GM23338 (cell line): ENCODE data around the gene DYSF. TPM values are rescaled to one million over a fixed set of nuclear protein-coding genes. Genes with fewer than 3 reads are reported as not detected.

ENCODE experiments used
- ATAC-seq: fragments of 200-7000 bp; cut with Tn5 transposase; 3 replicates; pipeline ENCODE4 v1.9.1; 2020
- DNase-seq: peaks from one replicate; pipeline ENCODE4 v3.0.0-alpha.2; 2015; ENCODE audit warnings: low spot score
- H2AFZ ChIP-seq: fragments of 200-600 bp; sonication (generic); 2 replicates; pipeline ENCODE4 v1.8.0; 2016; ENCODE audit warnings: antibody characterized with exemption, mild to moderate bottlenecking, moderate library complexity
- H3F3A ChIP-seq: fragments of 200-600 bp; sonication (generic); replicated peaks from 2 replicates; pipeline ENCODE4 v1.8.0; 2017; ENCODE audit warnings: antibody characterized with exemption, mixed run types, low read depth
- H3K27ac ChIP-seq: fragments of 200-600 bp; sonication (generic); 2 replicates; pipeline ENCODE4 v1.6.1; 2016; ENCODE audit warnings: low read depth
- H3K27me3 ChIP-seq: fragments of 200-600 bp; sonication (generic); 2 replicates; pipeline ENCODE4 v1.8.0; 2016; ENCODE audit warnings: mild to moderate bottlenecking, mixed run types, moderate library complexity; ENCODE audit not compliant: insufficient read depth
- H3K36me3 ChIP-seq: fragments of 200-600 bp; sonication (generic); 2 replicates; pipeline ENCODE4 v1.8.0; 2016; ENCODE audit warnings: mild to moderate bottlenecking; ENCODE audit not compliant: insufficient read depth
- H3K4me1 ChIP-seq: fragments of 200-600 bp; sonication (generic); 2 replicates; pipeline ENCODE4 v1.8.0; 2016; ENCODE audit warnings: mild to moderate bottlenecking, moderate library complexity; ENCODE audit not compliant: insufficient read depth
- H3K4me2 ChIP-seq: fragments of 200-600 bp; sonication (generic); 2 replicates; pipeline ENCODE4 v1.7.1; 2017; ENCODE audit warnings: mixed run types
- H3K4me3 ChIP-seq: fragments of 200-600 bp; sonication (generic); 2 replicates; pipeline ENCODE4 v1.6.1; 2016; ENCODE audit warnings: mixed run types
- H3K79me2 ChIP-seq: fragments of 200-600 bp; sonication (generic); replicated peaks from 2 replicates; pipeline ENCODE4 v1.8.0; 2017; ENCODE audit warnings: mild to moderate bottlenecking; ENCODE audit not compliant: insufficient read depth
- H3K9me2 ChIP-seq: fragments of 200-600 bp; sonication (generic); 2 replicates; pipeline ENCODE4 v1.8.0; 2017; ENCODE audit not compliant: insufficient read depth
- H4K20me1 ChIP-seq: fragments of 200-600 bp; sonication (generic); replicated peaks from 2 replicates; pipeline ENCODE4 v1.8.0; 2017; ENCODE audit warnings: mild to moderate bottlenecking; ENCODE audit not compliant: insufficient read depth
- H3K27ac Mint-ChIP-seq: 2 replicates; pipeline ENCODE4 v1.8.0; 2020; ENCODE audit warnings: inconsistent platforms, mild to moderate bottlenecking, moderate library complexity, mixed read lengths
- H3K27me3 Mint-ChIP-seq: 3 replicates; pipeline ENCODE4 v1.8.0; 2022; ENCODE audit warnings: low read depth, mild to moderate bottlenecking, moderate library complexity, mixed read lengths, inconsistent platforms; ENCODE audit not compliant: insufficient read depth, poor library complexity
- H3K36me3 Mint-ChIP-seq: 3 replicates; pipeline ENCODE4 v1.8.0; 2021; ENCODE audit warnings: low read depth, mild to moderate bottlenecking, inconsistent platforms, moderate library complexity, mixed read lengths
- H3K4me1 Mint-ChIP-seq: 3 replicates; pipeline ENCODE4 v1.8.0; 2020; ENCODE audit warnings: mild to moderate bottlenecking, inconsistent platforms, mixed read lengths
- H3K4me3 Mint-ChIP-seq: 3 replicates; pipeline ENCODE4 v1.8.0; 2021; ENCODE audit warnings: moderate library complexity, mild to moderate bottlenecking, inconsistent platforms, mixed read lengths
- H3K9me3 Mint-ChIP-seq: 3 replicates; pipeline ENCODE4 v1.8.0; 2020; ENCODE audit warnings: moderate library complexity, mild to moderate bottlenecking, inconsistent platforms, mixed read lengths
- CREB1 ChIP-seq: fragments of 250-450 bp; sonication (Bioruptor Pico); IDR thresholded peaks from 2 replicates; pipeline ENCODE4 v1.5.0; 2020; ENCODE audit warnings: low read depth, mild to moderate bottlenecking, moderate library complexity
- EZH2 ChIP-seq: fragments of 200-600 bp; sonication (generic); IDR thresholded peaks from one replicate; pipeline ENCODE4 v1.8.0; 2017; ENCODE audit warnings: antibody characterized with exemption, mild to moderate bottlenecking, low read depth; ENCODE audit not compliant: unreplicated experiment
- EZH2phosphoT487 ChIP-seq: fragments of 200-600 bp; sonication (generic); IDR thresholded peaks from one replicate; pipeline ENCODE4 v1.8.1; 2018; ENCODE audit warnings: antibody characterized with exemption; ENCODE audit not compliant: unreplicated experiment
- NANOG ChIP-seq: IDR thresholded peaks from 2 replicates; pipeline ENCODE4 v1.6.1; 2016; ENCODE audit warnings: antibody characterized with exemption, borderline replicate concordance
- POLR2AphosphoS5 ChIP-seq: IDR thresholded peaks from 2 replicates; pipeline ENCODE4 v1.6.1; 2016; ENCODE audit warnings: antibody characterized with exemption, low read depth
- STAT1 ChIP-seq: IDR thresholded peaks from one replicate; pipeline ENCODE4 v1.6.1; 2016; ENCODE audit warnings: antibody characterized with exemption; ENCODE audit not compliant: unreplicated experiment
- ZNF114 ChIP-seq: fragments of 250-450 bp; sonication (Bioruptor Pico); IDR thresholded peaks from 2 replicates; pipeline ENCODE4 v1.5.0; 2020; ENCODE audit warnings: mild to moderate bottlenecking, moderate library complexity
- ZNF331 ChIP-seq: fragments of 250-450 bp; sonication (Bioruptor Pico); IDR thresholded peaks from 2 replicates; pipeline ENCODE4 v1.5.0; 2020; ENCODE audit warnings: low read depth, mild to moderate bottlenecking, moderate library complexity
- polyA plus RNA-seq: library from polyadenylated mRNA; unstranded; fragments of >200 nt; fragmentation: Nextera tagmentation; extraction: Ambion mirVana; gene quantifications from 2 replicates; pipeline ENCODE4 v1.2.1, GENCODE V29; 2016
- total RNA-seq: library from RNA; depleted of rRNA; stranded (reverse); fragments of >200 nt; shearing (Covaris generic); gene quantifications from 2 replicates; pipeline ENCODE4 v1.2.3, GENCODE V29; 2014
- TF ChIP-seq, protein P1 (sequence below): IDR thresholded peaks from one replicate; pipeline ENCODE4 v1.6.1; 2018; ENCODE audit warnings: antibody characterized with exemption; ENCODE audit not compliant: unreplicated experiment
- TF ChIP-seq, protein P2 (sequence below): IDR thresholded peaks from 2 replicates; pipeline ENCODE4 v1.6.1; 2016; ENCODE audit warnings: antibody characterized with exemption
- TF ChIP-seq, protein P3 (sequence below), 2 experiments: fragments of 200-600 bp in 1 of 2; sonication (generic) in 1 of 2; conservative IDR thresholded peaks; 2 replicates each; pipeline versions ENCODE4 v1.5.1 to v1.6.1; 2016 to 2017; ENCODE audit warnings: antibody characterized with exemption in 2 of 2, low read depth in 2 of 2, mild to moderate bottlenecking in 2 of 2, moderate library complexity in 1 of 2
- TF ChIP-seq, protein P4 (sequence below): fragments of 250-450 bp; sonication (Bioruptor Pico); IDR thresholded peaks from 2 replicates; pipeline ENCODE4 v1.5.0; 2020; ENCODE audit warnings: mild to moderate bottlenecking, moderate library complexity

Gene DYSF
- total and polyA plus RNA-seq, 2 experiments from 2014 or later: 7.3 to 21.3 TPM

DNA sequence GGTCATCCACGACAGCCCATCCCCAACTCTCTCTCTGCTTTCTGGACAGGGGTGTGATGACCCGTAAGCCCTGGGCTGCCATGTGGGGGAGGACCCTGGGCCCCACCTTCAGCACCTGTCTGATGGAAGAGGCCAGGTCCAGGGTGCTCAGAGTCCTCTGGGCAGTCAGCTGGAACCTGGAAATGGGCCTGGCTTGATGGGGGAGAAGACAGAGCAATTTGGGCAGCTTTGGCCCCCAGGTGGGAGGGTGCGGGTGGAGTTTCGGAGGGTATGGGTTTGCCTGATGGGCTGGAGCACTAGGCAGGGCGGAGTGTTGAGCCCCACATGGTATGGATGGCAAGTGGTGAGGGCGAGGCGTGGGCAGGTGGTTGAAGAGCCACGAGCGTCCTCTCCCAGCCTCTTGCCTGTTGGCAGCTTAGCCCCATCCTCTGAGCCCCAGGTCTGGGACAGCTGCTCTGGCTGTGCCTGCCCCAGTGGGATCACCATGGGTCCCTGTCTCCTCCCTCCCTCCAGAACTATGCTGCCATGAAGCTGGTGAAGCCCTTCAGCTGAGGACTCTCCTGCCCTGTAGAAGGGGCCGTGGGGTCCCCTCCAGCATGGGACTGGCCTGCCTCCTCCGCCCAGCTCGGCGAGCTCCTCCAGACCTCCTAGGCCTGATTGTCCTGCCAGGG lies 232.7 kb downstream of the DYSF start (continued):
- TF ChIP-seq, protein P1, sequence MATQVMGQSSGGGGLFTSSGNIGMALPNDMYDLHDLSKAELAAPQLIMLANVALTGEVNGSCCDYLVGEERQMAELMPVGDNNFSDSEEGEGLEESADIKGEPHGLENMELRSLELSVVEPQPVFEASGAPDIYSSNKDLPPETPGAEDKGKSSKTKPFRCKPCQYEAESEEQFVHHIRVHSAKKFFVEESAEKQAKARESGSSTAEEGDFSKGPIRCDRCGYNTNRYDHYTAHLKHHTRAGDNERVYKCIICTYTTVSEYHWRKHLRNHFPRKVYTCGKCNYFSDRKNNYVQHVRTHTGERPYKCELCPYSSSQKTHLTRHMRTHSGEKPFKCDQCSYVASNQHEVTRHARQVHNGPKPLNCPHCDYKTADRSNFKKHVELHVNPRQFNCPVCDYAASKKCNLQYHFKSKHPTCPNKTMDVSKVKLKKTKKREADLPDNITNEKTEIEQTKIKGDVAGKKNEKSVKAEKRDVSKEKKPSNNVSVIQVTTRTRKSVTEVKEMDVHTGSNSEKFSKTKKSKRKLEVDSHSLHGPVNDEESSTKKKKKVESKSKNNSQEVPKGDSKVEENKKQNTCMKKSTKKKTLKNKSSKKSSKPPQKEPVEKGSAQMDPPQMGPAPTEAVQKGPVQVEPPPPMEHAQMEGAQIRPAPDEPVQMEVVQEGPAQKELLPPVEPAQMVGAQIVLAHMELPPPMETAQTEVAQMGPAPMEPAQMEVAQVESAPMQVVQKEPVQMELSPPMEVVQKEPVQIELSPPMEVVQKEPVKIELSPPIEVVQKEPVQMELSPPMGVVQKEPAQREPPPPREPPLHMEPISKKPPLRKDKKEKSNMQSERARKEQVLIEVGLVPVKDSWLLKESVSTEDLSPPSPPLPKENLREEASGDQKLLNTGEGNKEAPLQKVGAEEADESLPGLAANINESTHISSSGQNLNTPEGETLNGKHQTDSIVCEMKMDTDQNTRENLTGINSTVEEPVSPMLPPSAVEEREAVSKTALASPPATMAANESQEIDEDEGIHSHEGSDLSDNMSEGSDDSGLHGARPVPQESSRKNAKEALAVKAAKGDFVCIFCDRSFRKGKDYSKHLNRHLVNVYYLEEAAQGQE: no peak
- TF ChIP-seq NANOG (no peak), ZNF114 (CRISPR knock-in tag) (no peak)

DNA sequence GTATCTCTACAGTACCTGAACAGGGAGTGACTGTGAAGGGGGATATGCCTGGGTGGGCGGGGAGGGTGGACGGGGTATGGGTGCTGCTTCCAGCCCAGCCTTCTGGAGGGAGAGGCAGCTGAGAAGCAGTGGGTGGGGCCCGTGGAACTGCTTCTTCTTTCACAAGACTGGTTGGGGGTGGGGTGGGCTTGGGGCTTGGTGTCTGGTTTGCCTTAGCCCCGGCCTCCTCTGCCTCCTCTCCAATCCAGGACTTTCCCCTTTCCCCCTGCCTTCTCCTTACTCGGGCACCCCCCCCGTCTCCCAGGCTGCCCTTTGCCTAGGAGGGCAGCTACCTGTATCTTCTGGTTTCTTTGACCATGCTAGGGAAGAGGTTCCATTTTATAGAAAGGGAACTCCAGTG lies 233.4 kb downstream of the DYSF start:
- Mint-ChIP-seq H3K27me3 (peaks cover 14% of the 10 kb centered on the region), H3K9me3 (no peaks in the 10 kb centered on the region; the same call in 2 of the 3 replicates)
- no peak for ATAC-seq
- TF ChIP-seq EZH2phosphoT487 (no peak), NANOG (no peak), ZNF331 (no peak), CREB1 (CRISPR knock-in tag) (no peak), POLR2AphosphoS5 (no peak), ZNF114 (CRISPR knock-in tag) (no peak), EZH2 (no peak), STAT1 (no peak)
- TF ChIP-seq, protein P2, sequence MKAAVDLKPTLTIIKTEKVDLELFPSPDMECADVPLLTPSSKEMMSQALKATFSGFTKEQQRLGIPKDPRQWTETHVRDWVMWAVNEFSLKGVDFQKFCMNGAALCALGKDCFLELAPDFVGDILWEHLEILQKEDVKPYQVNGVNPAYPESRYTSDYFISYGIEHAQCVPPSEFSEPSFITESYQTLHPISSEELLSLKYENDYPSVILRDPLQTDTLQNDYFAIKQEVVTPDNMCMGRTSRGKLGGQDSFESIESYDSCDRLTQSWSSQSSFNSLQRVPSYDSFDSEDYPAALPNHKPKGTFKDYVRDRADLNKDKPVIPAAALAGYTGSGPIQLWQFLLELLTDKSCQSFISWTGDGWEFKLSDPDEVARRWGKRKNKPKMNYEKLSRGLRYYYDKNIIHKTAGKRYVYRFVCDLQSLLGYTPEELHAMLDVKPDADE: no peak
- TF ChIP-seq, protein P3, sequence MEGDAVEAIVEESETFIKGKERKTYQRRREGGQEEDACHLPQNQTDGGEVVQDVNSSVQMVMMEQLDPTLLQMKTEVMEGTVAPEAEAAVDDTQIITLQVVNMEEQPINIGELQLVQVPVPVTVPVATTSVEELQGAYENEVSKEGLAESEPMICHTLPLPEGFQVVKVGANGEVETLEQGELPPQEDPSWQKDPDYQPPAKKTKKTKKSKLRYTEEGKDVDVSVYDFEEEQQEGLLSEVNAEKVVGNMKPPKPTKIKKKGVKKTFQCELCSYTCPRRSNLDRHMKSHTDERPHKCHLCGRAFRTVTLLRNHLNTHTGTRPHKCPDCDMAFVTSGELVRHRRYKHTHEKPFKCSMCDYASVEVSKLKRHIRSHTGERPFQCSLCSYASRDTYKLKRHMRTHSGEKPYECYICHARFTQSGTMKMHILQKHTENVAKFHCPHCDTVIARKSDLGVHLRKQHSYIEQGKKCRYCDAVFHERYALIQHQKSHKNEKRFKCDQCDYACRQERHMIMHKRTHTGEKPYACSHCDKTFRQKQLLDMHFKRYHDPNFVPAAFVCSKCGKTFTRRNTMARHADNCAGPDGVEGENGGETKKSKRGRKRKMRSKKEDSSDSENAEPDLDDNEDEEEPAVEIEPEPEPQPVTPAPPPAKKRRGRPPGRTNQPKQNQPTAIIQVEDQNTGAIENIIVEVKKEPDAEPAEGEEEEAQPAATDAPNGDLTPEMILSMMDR (conservative IDR thresholded peaks at IDR 0.05; ENCODE audit: low read depth in 2 of 2): no peak
- TF ChIP-seq, protein P4, sequence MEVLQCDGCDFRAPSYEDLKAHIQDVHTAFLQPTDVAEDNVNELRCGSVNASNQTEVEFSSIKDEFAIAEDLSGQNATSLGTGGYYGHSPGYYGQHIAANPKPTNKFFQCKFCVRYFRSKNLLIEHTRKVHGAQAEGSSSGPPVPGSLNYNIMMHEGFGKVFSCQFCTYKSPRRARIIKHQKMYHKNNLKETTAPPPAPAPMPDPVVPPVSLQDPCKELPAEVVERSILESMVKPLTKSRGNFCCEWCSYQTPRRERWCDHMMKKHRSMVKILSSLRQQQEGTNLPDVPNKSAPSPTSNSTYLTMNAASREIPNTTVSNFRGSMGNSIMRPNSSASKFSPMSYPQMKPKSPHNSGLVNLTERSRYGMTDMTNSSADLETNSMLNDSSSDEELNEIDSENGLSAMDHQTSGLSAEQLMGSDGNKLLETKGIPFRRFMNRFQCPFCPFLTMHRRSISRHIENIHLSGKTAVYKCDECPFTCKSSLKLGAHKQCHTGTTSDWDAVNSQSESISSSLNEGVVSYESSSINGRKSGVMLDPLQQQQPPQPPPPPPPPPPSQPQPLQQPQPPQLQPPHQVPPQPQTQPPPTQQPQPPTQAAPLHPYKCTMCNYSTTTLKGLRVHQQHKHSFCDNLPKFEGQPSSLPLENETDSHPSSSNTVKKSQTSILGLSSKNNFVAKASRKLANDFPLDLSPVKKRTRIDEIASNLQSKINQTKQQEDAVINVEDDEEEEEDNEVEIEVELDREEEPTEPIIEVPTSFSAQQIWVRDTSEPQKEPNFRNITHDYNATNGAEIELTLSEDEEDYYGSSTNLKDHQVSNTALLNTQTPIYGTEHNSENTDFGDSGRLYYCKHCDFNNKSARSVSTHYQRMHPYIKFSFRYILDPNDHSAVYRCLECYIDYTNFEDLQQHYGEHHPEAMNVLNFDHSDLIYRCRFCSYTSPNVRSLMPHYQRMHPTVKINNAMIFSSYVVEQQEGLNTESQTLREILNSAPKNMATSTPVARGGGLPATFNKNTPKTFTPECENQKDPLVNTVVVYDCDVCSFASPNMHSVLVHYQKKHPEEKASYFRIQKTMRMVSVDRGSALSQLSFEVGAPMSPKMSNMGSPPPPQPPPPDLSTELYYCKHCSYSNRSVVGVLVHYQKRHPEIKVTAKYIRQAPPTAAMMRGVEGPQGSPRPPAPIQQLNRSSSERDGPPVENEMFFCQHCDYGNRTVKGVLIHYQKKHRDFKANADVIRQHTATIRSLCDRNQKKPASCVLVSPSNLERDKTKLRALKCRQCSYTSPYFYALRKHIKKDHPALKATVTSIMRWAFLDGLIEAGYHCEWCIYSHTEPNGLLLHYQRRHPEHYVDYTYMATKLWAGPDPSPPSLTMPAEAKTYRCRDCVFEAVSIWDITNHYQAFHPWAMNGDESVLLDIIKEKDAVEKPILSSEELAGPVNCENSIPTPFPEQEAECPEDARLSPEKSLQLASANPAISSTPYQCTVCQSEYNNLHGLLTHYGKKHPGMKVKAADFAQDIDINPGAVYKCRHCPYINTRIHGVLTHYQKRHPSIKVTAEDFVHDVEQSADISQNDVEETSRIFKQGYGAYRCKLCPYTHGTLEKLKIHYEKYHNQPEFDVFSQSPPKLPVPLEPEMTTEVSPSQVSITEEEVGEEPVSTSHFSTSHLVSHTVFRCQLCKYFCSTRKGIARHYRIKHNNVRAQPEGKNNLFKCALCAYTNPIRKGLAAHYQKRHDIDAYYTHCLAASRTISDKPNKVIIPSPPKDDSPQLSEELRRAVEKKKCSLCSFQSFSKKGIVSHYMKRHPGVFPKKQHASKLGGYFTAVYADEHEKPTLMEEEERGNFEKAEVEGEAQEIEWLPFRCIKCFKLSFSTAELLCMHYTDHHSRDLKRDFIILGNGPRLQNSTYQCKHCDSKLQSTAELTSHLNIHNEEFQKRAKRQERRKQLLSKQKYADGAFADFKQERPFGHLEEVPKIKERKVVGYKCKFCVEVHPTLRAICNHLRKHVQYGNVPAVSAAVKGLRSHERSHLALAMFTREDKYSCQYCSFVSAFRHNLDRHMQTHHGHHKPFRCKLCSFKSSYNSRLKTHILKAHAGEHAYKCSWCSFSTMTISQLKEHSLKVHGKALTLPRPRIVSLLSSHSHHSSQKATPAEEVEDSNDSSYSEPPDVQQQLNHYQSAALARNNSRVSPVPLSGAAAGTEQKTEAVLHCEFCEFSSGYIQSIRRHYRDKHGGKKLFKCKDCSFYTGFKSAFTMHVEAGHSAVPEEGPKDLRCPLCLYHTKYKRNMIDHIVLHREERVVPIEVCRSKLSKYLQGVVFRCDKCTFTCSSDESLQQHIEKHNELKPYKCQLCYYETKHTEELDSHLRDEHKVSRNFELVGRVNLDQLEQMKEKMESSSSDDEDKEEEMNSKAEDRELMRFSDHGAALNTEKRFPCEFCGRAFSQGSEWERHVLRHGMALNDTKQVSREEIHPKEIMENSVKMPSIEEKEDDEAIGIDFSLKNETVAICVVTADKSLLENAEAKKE (CRISPR knock-in tag): no peak

More for the DNA sequence above, 233.4 kb downstream of the DYSF start:
- no peak overlapping the region for H3K27ac ChIP-seq
- H3K9me2 ChIP-seq: no peaks in the 10 kb centered on the region
- H3K4me2 ChIP-seq: no peak overlapping the region
- no peaks in the 10 kb centered on the region for H3K4me1 ChIP-seq
- Mint-ChIP-seq H3K27ac (no peak overlapping the region), H3K4me1 (peaks cover 9% of the 10 kb centered on the region), H3K36me3 (peaks cover 11% of the 10 kb centered on the region; the same call in 1 of the 3 replicates), H3K4me3 (no peak overlapping the region)
- no peak overlapping the region for H3K4me3 ChIP-seq
- no peaks in the 10 kb centered on the region for H4K20me1 ChIP-seq
- no peak overlapping the region for H2AFZ ChIP-seq
- no peaks in the 10 kb centered on the region for H3F3A ChIP-seq
- no peak for DNase-seq
- no peaks in the 10 kb centered on the region for H3K27me3 ChIP-seq
- no peaks in the 10 kb centered on the region for H3K79me2 ChIP-seq
- H3K36me3 ChIP-seq: no peaks in the 10 kb centered on the region
